Umbilical cord (tissue), 2 donors: ENCODE measurements around the gene UIMC1. TPM values are rescaled to one million over a fixed set of nuclear protein-coding genes. Genes with fewer than 3 reads are reported as not detected.

Source experiments
- DNase-seq: peaks from one replicate; pipeline ENCODE4 v3.0.0-alpha.2; 2015; ENCODE audit warnings: low spot score
- total RNA-seq: library from RNA; depleted of rRNA; stranded (reverse); fragments of >200 nt; gene quantifications from one replicate; pipeline ENCODE4 v1.2.3, GENCODE V29; 2014; ENCODE audit warnings: low replicate concordance; ENCODE audit not compliant: insufficient read depth

Gene UIMC1
- total RNA-seq, 1 donor from 2014 or later = 38.5 TPM

DNA sequence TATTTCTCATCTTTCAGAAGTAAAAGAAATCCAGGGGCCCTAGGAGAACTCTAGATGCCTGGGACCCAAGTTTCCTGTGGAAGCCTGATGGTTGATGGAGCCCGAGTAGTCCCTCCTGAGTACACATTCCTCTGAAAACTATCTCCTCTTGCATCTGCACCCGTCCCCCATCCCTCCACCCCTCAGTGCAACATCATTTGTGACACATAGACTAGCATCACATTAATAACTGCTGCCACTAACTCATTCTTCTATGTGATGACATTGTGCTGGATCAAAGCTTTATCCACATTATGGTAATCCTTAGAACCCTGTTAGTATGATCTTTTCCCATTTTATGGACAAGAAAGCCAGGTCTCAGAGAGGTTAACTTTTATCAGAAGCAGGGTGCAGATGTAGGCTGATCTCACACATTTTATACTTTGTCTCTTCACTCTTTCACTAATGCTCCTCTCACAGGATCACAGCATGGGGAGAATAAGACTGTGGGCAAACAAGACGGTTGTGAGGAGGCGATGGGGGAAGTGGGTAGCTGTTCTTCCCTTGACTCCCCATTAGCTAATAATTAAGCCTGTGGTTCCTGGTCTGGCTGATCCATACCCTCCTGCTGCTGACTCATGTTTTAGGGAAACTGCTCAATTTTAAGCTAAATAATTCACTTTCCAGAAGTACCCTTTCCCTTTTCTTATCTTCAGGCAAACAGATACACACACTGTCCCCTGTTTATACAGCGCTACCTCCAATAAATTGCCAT lies 103.5 kb downstream of the UIMC1 start:
- DNase-seq = no peak

DNA sequence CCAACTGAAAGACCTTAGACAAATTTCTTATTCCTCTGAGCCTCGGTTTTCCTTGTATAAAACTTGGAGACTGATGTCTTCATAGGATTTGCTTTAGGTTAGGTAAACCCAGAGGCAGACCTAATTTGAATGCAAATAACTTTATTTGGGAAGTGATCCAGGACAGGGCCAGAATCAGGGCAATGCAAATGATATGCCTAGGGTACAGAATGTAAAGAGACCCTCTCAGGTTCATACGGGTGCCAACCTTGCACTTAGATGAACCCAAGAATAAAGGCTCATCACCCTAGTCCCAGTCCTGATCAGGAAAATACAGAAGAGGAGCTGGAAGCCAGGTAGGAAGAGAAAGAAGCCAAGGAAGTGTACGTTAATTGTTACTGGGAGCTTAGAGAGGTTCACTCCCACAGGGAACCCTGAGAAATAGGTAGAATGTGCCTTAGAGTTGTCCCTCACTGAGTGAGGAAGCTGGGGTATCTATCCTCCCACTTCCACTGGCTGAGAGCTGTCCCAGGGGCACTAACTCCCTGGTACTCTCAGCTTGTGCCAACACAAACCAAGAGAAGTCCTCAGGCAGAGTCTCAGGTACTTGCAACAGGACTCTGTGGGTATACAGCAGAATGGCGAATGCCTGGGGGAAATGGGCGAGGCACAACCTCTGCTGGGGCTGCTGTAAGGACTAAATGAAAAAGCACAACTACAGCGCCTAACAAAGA lies 104.3 kb downstream of the UIMC1 start:
- DNase-seq = no peak

DNA sequence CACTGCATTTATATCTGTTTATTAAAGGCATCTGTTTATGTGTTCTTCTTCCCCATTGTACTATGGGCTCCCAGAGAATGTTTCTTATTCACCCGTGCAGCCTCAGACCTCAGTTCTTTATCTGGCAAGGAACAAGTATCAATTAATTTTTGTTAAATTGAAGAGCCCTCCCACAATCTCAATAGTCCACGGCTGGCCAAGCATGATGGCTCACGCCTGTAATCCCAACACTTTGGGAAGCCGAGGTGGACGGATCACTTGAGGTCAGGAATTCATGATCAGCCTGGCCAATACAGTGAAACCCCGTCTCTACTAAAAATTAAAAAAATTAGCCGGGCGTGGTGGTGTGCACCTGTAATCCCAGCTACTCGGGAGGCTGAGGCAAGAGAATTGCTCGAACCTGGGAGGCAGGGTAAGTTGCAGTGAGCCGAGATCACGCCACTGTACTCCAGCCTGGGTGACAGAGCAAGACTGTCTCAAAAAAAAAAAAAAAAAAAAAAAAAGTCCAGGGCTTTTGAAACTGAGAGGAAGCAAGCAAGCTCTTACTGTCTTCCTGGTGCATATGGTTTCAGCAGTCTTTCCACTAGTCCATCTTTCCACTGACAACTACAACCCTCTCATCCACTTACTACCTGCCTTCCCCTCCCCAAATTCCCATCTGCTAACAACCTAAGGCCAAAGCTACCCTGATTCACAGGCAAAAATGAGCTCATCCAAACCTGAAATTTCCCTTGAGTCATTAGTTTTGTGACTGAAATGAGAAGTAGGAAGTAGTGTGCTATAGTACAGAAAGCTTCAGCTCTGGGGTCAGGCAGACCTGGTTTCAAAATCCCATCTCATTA lies 105.1 kb downstream of the UIMC1 start:
- peak; percentile 15 for DNase-seq

DNA sequence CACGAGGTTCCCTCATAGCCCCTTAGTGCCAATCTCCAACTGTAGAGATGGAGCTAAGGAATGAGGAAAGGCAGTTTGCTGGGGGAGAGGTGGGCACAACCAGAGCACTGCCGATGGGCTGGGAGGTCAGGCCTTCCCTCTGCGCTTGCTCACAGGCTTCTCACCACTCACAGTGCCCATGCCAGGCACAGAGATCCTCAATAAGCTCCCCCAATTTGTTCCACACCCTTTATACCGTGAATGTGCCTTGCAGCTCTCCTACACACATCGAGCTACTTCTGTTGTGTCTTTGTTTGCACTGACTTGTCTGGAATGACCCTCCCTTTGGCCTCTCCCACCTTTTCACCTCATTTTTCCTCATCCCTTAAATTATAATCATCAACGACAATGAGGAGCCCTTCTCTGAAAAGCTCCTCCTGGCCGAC lies 105.8 kb downstream of the UIMC1 start:
- no peak for DNase-seq

DNA sequence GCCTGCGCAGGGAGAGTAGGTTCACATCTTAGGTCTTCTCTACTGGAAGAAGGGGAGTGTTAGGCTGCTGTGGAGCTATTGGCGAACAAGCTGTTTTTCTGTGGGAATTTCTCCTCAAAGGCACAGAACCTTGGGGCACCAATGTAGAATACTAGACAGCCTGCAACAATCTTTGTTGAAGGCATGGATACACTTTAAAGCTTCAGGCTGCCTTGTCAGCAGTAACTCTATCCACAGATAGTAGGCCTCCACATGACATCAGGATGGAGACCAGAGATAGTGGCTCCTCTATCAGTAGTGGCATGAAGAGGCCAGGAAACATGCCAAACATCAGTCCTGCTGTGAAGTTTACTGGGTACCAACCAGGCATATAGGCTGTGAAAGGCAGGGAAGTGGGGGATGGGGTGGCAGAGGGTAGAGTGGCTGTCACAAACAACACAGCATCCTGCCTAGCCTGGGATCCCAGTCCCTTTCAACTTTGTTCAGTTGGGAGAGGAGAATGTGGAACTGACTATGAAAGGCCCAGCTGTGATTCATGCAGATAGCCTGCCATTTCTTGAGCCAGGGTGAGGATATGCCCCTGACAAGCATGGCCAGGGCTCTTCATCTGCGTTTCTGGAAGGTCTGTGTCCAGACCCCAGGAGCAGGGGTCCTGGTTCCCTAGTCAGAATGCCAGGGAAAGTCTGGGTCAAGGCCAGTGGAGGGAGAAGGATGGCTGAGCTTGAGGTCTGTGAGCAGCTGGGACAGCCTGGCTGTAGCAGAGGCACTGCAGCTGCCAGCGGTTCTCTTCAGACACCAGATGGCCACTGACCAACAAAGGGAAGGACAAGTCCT lies 106.4 kb downstream of the UIMC1 start:
- DNase-seq = no peak

DNA sequence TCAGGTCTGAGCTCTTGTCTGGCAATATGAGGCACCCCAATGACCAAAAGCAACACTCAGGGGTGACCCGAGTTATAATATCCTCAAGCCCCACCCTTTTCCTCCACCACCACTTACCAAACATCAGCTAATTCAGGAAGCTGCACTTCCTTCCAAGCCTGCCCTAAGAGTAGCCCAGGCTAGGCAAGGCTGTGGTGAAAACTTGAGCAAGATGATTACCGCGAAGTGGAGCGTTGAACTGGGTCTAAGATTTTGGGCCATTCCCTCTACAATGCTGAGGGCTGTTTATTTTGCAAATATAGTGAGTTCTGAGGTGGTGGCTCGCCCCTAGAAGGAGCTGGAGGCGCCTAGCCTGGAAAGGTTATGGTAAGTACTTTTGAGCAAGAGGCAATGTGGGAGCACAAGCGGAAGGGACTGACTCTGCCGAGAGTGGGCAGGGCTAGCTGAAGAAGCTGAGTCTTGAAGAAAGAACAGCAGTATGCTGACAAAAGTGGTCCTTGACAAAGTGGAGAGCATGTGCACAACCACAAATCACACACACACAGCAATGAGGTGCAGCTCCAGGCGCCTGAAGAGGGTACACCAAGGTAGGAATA lies 107.2 kb downstream of the UIMC1 start, which contains the start of gene HK3:
HK3 (minus strand) TSS at position 51 of the 596 bp plus-strand sequence. CDS start 3,187 bp downstream, outside the sequence.
- DNase-seq = no peak

DNA sequence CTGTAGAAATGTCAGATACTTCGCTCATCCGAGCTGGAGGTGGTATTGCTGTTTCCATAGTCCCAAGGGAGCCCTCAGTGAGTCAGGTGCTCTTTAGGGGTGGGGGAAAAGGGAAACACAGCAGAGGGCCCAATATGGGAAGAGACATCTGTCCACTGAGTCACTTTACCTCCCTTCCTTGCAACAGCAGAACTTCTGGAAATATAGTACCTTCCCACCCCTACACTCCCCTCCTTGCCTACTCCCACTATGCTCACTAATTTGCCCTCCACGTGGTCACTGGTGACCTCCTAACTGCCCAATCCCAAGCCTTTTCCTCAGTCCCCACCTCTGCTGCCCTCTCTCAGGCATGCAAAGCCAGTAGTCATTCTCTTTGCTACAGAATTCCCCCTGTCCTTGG lies 109.3 kb downstream of the UIMC1 start:
- DNase-seq = no peak

DNA sequence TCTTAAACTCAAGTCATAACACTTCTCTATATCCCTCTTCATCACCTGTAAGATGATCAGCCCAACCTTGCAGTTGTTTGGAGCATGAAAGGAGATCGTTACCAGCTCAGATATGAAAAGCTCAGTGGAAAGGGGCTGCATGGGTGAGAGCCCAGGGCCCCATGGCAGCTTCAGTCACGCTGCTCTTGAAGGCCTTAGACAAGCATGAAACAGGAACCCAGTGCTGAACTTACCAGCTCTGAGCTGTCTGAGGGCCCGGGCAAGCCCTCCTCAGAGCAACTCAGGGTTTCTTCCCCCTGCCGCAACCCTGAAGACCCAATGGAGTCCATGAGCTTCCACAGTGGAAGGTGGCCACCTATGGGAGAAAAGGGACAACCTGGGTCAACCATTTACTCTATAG lies 110.7 kb downstream of the UIMC1 start:
- DNase-seq = no peak

DNA sequence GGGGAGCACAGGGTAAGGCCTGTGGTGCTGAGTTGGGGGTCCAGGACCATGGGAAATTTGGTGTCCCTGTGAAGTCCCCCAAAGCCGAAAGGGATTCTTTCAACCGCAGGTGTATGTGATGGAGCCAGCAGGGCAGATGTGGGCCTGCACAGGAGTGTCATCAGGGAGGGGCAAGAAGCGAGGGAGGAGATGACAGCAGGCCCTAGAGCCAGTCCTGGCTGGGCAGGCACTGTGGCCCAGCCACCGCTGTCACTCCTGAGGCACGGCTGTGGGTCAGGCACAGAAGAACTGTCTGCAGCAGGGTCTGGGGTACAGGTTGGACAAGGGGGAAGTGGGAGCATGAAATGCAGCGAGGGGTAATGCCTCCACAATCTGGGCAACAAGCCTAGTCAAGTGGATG lies 112.3 kb downstream of the UIMC1 start:
- no peak for DNase-seq

DNA sequence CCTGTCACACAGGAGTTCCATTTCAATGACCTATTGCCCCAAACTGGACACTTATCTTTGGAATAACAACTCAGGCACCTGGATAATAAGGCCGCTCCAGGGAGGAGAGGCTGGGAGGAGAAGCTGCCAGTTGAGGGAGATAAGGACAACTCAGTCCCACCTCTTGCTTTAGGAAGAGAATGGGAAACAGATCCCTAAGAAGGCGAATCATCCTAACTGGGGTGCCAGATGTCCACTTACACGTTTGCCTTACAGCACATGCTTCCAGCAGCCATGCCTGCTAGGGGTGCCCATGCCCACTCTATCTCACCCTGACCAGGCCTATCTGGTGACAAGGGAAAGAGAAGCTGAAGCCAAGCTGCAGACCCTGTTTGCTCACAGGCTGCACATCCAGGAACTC lies 113.9 kb downstream of the UIMC1 start:
- DNase-seq = no peak

DNA sequence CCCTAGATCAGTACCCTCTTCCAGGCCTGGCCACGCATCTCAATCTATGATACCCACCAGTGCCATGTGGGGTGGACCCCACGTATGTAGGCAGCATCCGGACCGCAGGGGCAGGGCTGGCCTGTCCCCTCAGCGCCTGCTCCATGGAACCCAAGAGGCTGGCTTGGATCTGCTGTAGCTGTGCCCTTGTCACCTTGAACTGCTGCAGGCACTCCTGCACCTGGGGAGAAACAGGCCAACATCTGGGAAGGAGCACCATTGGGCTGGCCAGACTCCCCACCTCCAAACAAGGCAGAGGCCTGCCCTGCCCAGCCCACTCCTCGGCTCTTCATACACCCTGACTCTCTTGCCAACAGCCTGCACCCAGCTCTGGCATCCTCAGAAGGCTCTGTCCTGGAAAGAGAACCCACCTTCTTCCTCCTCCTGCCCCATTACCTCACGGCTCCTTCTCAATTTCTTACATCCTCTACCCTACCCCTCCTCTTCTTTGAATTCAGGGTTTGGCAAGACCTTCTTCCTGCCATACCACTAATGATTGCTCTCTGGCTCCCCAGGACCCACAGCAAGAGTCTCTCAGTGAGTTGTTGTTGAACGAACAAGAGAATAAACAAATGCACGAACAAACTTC lies 115.1 kb downstream of the UIMC1 start:
- no peak for DNase-seq

DNA sequence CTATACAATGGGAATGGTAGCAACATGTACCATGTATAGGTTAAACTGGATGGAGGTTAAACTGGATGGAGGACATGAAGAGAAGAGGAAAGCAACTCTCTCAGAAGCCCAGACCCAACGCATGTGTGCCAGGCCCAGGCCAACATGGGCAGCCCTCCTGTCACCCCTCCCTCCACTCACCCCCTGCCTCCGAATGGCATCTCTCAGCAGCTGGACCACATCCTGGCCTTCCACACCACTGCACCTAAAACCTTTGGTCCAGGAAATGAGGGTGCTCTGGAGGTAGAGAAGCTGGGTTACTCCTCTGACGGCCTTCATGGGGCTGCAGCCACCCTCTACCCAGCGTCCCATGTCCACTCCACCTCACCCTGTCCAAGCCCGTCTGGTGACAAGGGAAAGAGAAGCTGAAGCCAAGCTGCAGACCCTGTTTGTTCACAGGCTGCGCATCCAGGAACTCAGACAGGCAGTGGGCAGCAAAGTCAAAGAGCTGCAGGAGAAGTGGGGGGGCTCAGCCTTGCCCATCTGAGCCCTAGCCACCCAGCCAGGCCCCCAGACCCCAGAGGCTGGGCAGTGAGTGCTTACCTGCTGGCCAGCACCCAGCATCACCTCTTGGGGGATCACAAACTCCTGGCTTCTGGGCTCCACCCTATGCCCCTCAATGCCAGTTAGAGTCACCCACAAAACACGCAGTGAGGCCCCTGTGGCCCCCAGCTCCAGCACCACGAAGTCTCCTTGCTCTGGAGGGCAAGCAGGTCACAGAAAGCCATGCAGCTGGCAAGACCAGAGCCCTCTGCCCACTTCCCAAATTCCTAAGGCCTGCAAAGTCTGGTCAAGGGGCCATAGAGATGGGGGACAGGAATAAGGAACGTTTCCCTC lies 115.9 kb downstream of the UIMC1 start:
- DNase-seq = no peak

DNA sequence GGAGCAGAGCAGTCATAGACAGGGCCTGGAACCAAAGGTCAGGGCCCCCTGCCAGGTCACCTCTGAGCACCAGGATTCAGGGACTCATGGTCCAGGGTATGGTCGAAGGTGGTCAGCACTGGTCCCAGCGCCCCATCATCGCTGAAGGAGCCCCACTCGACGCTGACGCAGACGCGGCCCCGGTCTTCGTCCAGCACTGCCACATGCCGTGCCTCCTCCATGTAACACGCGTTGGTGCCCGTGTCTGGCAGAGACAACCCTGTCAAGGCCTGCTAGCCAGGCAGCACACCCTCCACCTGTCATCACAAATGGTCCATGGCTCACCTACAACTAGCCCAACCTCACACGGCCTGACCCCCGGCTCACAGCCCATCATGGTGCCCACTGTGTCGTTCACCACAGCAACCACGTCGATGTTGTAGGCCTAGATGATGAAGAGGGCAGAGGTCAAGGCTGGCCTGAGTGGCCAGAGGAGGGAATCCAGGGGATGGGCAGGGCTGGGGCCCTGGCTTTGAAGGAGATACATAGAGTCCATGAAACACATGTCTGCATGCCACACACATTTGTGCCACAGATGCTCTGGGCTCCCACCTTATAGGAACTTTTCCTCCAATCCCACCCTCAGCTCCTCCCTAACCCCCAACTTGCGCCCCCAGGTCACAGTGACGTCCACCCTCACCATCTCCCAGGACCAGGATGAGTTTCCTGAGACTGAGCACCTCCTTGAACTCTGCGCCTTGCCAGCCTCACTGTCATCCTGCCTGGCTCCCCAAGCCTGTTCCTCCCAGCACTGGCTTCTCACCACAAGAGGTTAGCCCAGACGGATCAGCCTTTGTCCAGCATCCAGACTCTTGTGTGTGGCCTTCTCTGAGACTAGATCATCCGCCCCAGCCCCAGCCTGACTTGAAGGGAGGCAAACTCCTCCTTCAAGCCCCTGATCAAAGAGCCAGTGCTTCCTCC lies 117.0 kb downstream of the UIMC1 start:
- no peak for DNase-seq

DNA sequence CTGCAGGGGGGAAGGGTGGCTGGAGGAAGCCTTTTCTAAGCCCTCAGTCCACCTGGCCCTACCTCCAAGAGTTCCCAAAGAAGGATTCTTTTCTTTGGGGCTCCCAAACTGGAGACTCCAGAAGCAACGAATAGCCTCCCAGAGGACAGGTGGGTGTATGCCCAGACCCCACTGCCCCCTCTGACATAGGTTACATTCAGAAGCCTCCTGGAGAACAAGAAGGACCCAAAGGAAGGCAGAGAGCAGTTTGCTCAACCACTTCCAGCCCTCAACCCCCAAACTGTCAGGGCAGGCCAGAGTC lies 117.8 kb downstream of the UIMC1 start:
- DNase-seq = no peak

DNA sequence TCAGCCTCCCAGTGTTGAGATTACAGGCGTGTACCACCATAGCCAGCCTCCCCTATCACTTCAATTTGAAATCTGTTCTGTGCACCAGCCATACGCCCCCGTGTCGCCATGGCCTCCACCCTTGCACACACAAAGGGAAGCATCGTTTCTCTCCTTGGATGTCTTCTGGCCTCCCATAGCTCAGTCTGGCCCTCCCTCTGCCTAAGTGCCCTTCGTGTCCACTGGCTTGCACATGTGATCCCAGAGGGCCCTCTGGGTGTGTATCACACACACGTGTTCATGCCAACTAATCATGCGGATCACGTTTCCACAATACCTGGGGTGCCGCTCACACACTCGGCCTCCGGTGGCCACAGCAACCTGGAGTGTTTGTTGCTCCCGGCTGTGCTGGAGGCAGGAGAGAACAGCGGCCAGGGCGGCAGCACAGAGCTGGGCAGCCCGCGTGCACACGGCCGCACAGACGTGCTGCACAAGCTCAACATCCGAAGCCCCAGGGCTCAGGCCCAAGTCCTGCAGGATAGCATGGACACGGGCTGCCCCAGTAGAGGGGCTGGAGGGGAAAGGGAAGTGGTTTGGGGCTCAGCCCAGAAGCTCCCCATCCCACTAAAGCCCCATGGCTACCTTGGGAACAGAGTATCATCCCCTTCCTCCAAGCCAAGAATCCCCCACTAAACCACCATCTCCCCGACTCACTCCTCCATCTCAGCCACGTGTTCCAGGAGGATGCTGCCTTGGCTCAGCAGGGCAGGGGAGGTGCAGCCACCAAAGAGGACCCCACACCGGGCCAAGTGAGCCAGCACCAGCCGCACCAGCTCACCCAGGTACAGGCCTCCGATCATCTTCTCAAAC lies 118.3 kb downstream of the UIMC1 start:
- DNase-seq = no peak

DNA sequence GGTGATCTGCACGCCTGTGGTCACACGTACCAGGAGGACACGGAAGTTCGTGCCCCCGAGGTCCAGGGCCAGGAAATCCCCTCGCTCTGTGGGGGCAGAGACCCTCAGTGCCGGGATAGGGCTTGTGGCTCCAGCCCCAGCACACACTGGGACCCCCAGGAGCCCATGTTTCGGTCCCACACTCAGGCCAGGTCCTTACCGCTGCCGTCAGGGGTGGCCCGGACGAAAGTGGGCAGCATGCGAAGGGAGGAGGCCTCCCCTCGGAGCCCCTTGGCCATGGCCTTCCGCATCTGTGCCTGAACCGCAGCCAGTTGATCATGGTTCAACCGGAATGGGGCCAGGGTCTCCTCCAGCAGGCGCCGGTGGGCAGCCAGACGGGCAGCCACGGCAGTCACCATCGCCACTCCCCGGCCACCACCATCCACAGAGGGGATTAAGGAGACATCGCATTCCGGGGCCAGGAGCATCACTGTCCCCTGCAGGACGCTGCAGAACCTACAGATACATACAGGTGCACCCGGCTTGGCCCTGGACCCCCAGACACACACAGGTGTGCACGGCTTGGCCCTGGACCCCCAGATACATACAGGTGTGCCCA lies 119.2 kb downstream of the UIMC1 start:
- no peak for DNase-seq
